HepG2 (cell line): ENCODE data around the gene CDC42EP5. TPM values are rescaled to one million over a fixed set of nuclear protein-coding genes. Genes with fewer than 3 reads are reported as not detected.

Experiments
- CAMTA2 ChIP-seq: sonication (generic); formaldehyde crosslinking; IDR thresholded peaks from 2 replicates; pipeline ENCODE4 v1.4.0; 2020; ENCODE audit warnings: mild to moderate bottlenecking, missing genetic modification reagents, borderline replicate concordance
- GABPA ChIP-seq, 2 experiments: IDR thresholded peaks; 2 replicates each; pipeline ENCODE4 v1.6.1; 2011 to 2016; ENCODE audit warnings: low read depth in 2 of 2, low read length in 1 of 2, missing biosample characterization in 1 of 2, missing genetic modification characterization in 1 of 2
- GZF1 ChIP-seq: sonication (generic); formaldehyde crosslinking; IDR thresholded peaks from 2 replicates; pipeline ENCODE4 v1.5.1; 2020; ENCODE audit warnings: mild to moderate bottlenecking, missing genetic modification reagents
- ZFP37 ChIP-seq: sonication (generic); formaldehyde crosslinking; IDR thresholded peaks from 2 replicates; pipeline ENCODE4 v1.4.0; 2020; ENCODE audit warnings: missing genetic modification reagents, borderline replicate concordance
- ZNF33A ChIP-seq: sonication (generic); formaldehyde crosslinking; IDR thresholded peaks from 2 replicates; pipeline ENCODE4 v1.5.1; 2020; ENCODE audit warnings: missing genetic modification reagents, mild to moderate bottlenecking, moderate library complexity, borderline replicate concordance
- ZSCAN12 ChIP-seq: sonication (generic); formaldehyde crosslinking; IDR thresholded peaks from 2 replicates; pipeline ENCODE4 v1.9.0; 2021; ENCODE audit warnings: mild to moderate bottlenecking, missing genetic modification reagents
- polyA plus RNA-seq, 8 experiments: library from polyadenylated mRNA; depleted of rRNA in 3 of 8; stranded (reverse) in 7 of 8; unstranded in 1 of 8; fragments of >200 nt; fragmentation: Illumina TruSeq in 4 of 8; extraction: Trizol in 4 of 8; gene quantifications; 2 replicates each; pipeline versions ENCODE4 v1.2.1 to v1.2.3, GENCODE V29; 2011 to 2016; ENCODE audit warnings: low read depth in 4 of 8, missing spikeins in 1 of 8, mixed read lengths in 1 of 8; ENCODE audit not compliant: insufficient read depth in 1 of 8
- total RNA-seq, 5 experiments: library from RNA; depleted of rRNA; stranded (reverse); fragments of >200 nt; fragmentation: Illumina TruSeq; extraction: Trizol; gene quantifications; 2 replicates each; pipeline ENCODE4 v1.2.3, GENCODE V29; 2016; ENCODE audit warnings: low read depth in 1 of 5
- TF ChIP-seq, protein P1 (sequence below): sonication (generic); formaldehyde crosslinking; IDR thresholded peaks from 2 replicates; pipeline ENCODE4 v1.4.0; 2020; ENCODE audit warnings: mild to moderate bottlenecking, missing genetic modification reagents
- TF ChIP-seq, protein P2 (sequence below): sonication (generic); formaldehyde crosslinking; IDR thresholded peaks from 2 replicates; pipeline ENCODE4 v1.8.0; 2022; ENCODE audit warnings: missing genetic modification reagents, mild to moderate bottlenecking, moderate library complexity, borderline replicate concordance
- TF ChIP-seq, protein P3 (sequence below), 2 experiments: sonication (generic) in 1 of 2; formaldehyde crosslinking in 1 of 2; IDR thresholded peaks; 2 replicates each; pipeline versions ENCODE4 v1.4.0 to v1.6.1; 2016 to 2020; ENCODE audit warnings: borderline replicate concordance in 1 of 2, low read depth in 1 of 2, mild to moderate bottlenecking in 1 of 2, missing genetic modification reagents in 1 of 2
- TF ChIP-seq, protein P4 (sequence below): sonication (generic); formaldehyde crosslinking; IDR thresholded peaks from 2 replicates; pipeline ENCODE4 v1.5.0; 2020; ENCODE audit warnings: missing genetic modification reagents
- TF ChIP-seq, protein P5 (sequence below): sonication (generic); formaldehyde crosslinking; IDR thresholded peaks from 2 replicates; pipeline ENCODE4 v1.4.0; 2020; ENCODE audit warnings: missing genetic modification reagents, borderline replicate concordance

The CDC42EP5 gene
- total and polyA plus RNA-seq, 2 of the 13 experiments (the other 11 are each of a cell fraction or from before 2014, with no cell fraction given): 0.41 to 1.6 TPM

DNA sequence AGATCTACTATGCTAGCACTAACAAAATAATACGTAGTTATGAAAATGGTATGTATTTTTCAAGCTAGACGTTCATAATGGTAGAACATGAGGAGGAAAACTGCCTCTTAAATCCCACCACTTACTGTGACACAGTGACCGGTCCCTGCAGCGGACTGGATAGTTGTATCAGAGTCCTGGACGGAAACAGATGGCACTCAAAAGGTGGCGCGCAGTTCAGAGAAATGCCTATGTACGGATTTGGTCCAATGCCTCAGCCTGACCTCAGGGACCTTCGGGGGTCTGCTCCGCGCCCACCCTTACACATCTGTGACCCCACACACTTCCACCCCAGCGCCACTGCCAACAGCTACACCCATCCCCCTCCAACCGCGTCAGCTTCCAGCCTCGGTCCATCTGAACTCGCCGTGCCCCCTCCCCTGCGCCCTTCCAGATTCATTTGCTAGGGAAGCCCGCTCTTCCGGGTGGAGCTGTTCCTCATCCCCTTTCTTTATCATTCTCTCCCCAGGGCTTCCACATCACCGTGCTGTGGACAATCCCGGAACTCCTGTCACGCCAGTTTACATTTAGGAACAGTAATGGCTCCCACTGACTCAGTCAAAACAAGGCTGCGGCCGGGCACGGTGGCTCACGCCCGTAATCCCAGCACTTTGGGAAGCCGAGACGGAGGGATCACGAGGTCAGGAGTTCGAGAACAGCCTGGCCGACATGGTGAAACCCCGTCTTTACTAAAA, 24.9 kb downstream of the CDC42EP5 start (continued):
- TF ChIP-seq ZSCAN12 (CRISPR knock-in tag) (no peak), ZFP37 (CRISPR knock-in tag) (0 out of 2 replicates have a peak, but pooled peaks have one; percentile 9), ZNF33A (CRISPR knock-in tag) (no peak), GZF1 (CRISPR knock-in tag) (no peak), CAMTA2 (CRISPR knock-in tag) (no peak), GABPA (IDR thresholded peaks at IDR 0.05; ENCODE audit: low read depth, low read length) (no peak), GABPA (CRISPR knock-in tag; IDR thresholded peaks at IDR 0.05; ENCODE audit: low read depth) (peak; percentile 62)
- TF ChIP-seq, protein P1, sequence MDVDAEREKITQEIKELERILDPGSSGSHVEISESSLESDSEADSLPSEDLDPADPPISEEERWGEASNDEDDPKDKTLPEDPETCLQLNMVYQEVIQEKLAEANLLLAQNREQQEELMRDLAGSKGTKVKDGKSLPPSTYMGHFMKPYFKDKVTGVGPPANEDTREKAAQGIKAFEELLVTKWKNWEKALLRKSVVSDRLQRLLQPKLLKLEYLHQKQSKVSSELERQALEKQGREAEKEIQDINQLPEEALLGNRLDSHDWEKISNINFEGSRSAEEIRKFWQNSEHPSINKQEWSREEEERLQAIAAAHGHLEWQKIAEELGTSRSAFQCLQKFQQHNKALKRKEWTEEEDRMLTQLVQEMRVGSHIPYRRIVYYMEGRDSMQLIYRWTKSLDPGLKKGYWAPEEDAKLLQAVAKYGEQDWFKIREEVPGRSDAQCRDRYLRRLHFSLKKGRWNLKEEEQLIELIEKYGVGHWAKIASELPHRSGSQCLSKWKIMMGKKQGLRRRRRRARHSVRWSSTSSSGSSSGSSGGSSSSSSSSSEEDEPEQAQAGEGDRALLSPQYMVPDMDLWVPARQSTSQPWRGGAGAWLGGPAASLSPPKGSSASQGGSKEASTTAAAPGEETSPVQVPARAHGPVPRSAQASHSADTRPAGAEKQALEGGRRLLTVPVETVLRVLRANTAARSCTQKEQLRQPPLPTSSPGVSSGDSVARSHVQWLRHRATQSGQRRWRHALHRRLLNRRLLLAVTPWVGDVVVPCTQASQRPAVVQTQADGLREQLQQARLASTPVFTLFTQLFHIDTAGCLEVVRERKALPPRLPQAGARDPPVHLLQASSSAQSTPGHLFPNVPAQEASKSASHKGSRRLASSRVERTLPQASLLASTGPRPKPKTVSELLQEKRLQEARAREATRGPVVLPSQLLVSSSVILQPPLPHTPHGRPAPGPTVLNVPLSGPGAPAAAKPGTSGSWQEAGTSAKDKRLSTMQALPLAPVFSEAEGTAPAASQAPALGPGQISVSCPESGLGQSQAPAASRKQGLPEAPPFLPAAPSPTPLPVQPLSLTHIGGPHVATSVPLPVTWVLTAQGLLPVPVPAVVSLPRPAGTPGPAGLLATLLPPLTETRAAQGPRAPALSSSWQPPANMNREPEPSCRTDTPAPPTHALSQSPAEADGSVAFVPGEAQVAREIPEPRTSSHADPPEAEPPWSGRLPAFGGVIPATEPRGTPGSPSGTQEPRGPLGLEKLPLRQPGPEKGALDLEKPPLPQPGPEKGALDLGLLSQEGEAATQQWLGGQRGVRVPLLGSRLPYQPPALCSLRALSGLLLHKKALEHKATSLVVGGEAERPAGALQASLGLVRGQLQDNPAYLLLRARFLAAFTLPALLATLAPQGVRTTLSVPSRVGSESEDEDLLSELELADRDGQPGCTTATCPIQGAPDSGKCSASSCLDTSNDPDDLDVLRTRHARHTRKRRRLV (CRISPR knock-in tag): no peak
- TF ChIP-seq, protein P2, sequence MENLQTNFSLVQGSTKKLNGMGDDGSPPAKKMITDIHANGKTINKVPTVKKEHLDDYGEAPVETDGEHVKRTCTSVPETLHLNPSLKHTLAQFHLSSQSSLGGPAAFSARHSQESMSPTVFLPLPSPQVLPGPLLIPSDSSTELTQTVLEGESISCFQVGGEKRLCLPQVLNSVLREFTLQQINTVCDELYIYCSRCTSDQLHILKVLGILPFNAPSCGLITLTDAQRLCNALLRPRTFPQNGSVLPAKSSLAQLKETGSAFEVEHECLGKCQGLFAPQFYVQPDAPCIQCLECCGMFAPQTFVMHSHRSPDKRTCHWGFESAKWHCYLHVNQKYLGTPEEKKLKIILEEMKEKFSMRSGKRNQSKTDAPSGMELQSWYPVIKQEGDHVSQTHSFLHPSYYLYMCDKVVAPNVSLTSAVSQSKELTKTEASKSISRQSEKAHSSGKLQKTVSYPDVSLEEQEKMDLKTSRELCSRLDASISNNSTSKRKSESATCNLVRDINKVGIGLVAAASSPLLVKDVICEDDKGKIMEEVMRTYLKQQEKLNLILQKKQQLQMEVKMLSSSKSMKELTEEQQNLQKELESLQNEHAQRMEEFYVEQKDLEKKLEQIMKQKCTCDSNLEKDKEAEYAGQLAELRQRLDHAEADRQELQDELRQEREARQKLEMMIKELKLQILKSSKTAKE: no peak
- TF ChIP-seq, protein P3, sequence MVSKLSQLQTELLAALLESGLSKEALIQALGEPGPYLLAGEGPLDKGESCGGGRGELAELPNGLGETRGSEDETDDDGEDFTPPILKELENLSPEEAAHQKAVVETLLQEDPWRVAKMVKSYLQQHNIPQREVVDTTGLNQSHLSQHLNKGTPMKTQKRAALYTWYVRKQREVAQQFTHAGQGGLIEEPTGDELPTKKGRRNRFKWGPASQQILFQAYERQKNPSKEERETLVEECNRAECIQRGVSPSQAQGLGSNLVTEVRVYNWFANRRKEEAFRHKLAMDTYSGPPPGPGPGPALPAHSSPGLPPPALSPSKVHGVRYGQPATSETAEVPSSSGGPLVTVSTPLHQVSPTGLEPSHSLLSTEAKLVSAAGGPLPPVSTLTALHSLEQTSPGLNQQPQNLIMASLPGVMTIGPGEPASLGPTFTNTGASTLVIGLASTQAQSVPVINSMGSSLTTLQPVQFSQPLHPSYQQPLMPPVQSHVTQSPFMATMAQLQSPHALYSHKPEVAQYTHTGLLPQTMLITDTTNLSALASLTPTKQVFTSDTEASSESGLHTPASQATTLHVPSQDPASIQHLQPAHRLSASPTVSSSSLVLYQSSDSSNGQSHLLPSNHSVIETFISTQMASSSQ (IDR thresholded peaks at IDR 0.05; ENCODE audit: low read depth): no peak
- TF ChIP-seq, protein P3 (CRISPR knock-in tag; IDR thresholded peaks at IDR 0.05; ENCODE audit: borderline replicate concordance): no peak
- TF ChIP-seq, protein P4, sequence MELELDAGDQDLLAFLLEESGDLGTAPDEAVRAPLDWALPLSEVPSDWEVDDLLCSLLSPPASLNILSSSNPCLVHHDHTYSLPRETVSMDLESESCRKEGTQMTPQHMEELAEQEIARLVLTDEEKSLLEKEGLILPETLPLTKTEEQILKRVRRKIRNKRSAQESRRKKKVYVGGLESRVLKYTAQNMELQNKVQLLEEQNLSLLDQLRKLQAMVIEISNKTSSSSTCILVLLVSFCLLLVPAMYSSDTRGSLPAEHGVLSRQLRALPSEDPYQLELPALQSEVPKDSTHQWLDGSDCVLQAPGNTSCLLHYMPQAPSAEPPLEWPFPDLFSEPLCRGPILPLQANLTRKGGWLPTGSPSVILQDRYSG (CRISPR knock-in tag): no peak
- TF ChIP-seq, protein P5, sequence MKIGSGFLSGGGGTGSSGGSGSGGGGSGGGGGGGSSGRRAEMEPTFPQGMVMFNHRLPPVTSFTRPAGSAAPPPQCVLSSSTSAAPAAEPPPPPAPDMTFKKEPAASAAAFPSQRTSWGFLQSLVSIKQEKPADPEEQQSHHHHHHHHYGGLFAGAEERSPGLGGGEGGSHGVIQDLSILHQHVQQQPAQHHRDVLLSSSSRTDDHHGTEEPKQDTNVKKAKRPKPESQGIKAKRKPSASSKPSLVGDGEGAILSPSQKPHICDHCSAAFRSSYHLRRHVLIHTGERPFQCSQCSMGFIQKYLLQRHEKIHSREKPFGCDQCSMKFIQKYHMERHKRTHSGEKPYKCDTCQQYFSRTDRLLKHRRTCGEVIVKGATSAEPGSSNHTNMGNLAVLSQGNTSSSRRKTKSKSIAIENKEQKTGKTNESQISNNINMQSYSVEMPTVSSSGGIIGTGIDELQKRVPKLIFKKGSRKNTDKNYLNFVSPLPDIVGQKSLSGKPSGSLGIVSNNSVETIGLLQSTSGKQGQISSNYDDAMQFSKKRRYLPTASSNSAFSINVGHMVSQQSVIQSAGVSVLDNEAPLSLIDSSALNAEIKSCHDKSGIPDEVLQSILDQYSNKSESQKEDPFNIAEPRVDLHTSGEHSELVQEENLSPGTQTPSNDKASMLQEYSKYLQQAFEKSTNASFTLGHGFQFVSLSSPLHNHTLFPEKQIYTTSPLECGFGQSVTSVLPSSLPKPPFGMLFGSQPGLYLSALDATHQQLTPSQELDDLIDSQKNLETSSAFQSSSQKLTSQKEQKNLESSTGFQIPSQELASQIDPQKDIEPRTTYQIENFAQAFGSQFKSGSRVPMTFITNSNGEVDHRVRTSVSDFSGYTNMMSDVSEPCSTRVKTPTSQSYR: peak; percentile 81
